Liver (tissue), 9 donors: Measurements from ENCODE around the gene CA6. TPM values are rescaled to one million over a fixed set of nuclear protein-coding genes. Genes with fewer than 3 reads are reported as not detected.

Experiments used
- DNase-seq: peaks from one replicate; pipeline ENCODE4 v3.0.0-alpha.2; 2017; ENCODE audit warnings: low spot score
- H3K27ac ChIP-seq, 2 donors: one replicate each; pipeline ENCODE4 v1.7.0; 2013; ENCODE audit warnings: inconsistent platforms in 2 of 2, low read length in 2 of 2, control low read depth in 1 of 2, low read depth in 1 of 2, mild to moderate bottlenecking in 1 of 2
- H3K27me3 ChIP-seq, 4 donors: one replicate each; pipeline versions ENCODE4 v1.6.1 to v1.7.0; 2013; ENCODE audit warnings: low read length in 3 of 4, inconsistent platforms in 1 of 4, mild to moderate bottlenecking in 1 of 4, moderate library complexity in 1 of 4; ENCODE audit not compliant: control insufficient read depth in 4 of 4, insufficient read depth in 4 of 4
- H3K36me3 ChIP-seq, 4 donors: one replicate each; pipeline versions ENCODE4 v1.6.1 to v1.7.0; 2013; ENCODE audit warnings: low read length in 3 of 4, mild to moderate bottlenecking in 3 of 4, low read depth in 1 of 4, moderate library complexity in 1 of 4; ENCODE audit not compliant: control insufficient read depth in 4 of 4, insufficient read depth in 3 of 4
- H3K4me1 ChIP-seq, 4 donors: one replicate each; pipeline versions ENCODE4 v1.6.1 to v1.7.0; 2013; ENCODE audit warnings: low read length in 3 of 4, mild to moderate bottlenecking in 3 of 4, moderate library complexity in 1 of 4; ENCODE audit not compliant: control insufficient read depth in 4 of 4, insufficient read depth in 4 of 4
- H3K4me3 ChIP-seq, 3 donors: one replicate each; pipeline versions ENCODE4 v1.6.1 to v1.7.0; 2013; ENCODE audit warnings: low read length in 3 of 3, control low read depth in 1 of 3, low read depth in 1 of 3, mild to moderate bottlenecking in 1 of 3
- H3K9ac ChIP-seq, 2 donors: one replicate each; pipeline ENCODE4 v1.7.0; 2013; ENCODE audit warnings: low read length in 2 of 2, mild to moderate bottlenecking in 2 of 2, moderate library complexity in 2 of 2, control low read depth in 1 of 2, low read depth in 1 of 2
- H3K9me3 ChIP-seq, 4 donors: one replicate each; pipeline versions ENCODE4 v1.6.1 to v1.7.0; 2013; ENCODE audit warnings: low read length in 3 of 4; ENCODE audit not compliant: control insufficient read depth in 4 of 4
- CTCF ChIP-seq: fragments of 150-350 bp; IDR thresholded peaks from 2 replicates; pipeline ENCODE4 v1.5.1; 2017; ENCODE audit warnings: improper control_type of control experiment, low read depth, low read length; ENCODE audit not compliant: missing input control
- FOXA1 ChIP-seq: IDR thresholded peaks from 2 replicates; pipeline ENCODE4 v1.6.1; 2016; ENCODE audit warnings: antibody characterized with exemption
- FOXA2 ChIP-seq: IDR thresholded peaks from 2 replicates; pipeline ENCODE4 v1.6.1; 2016; ENCODE audit warnings: antibody characterized with exemption
- GABPA ChIP-seq, 2 donors: IDR thresholded peaks in 1 of 2; conservative IDR thresholded peaks in 1 of 2; 2 replicates each; pipeline ENCODE4 v1.6.1; 2016; ENCODE audit warnings: antibody characterized with exemption in 2 of 2, mild to moderate bottlenecking in 1 of 2, moderate library complexity in 1 of 2
- HNF4A ChIP-seq, 2 donors: conservative IDR thresholded peaks; 2 replicates each; pipeline ENCODE4 v1.6.1; 2016; ENCODE audit warnings: antibody characterized with exemption in 2 of 2, mild to moderate bottlenecking in 2 of 2
- HNF4G ChIP-seq: IDR thresholded peaks from 2 replicates; pipeline ENCODE4 v1.6.1; 2016; ENCODE audit warnings: antibody characterized with exemption
- NR2F2 ChIP-seq: IDR thresholded peaks from 2 replicates; pipeline ENCODE4 v1.6.1; 2016; ENCODE audit warnings: antibody characterized with exemption
- RAD21 ChIP-seq, 2 donors: IDR thresholded peaks; 2 replicates each; pipeline ENCODE4 v1.6.1; 2016; ENCODE audit warnings: antibody characterized with exemption in 2 of 2, mild to moderate bottlenecking in 2 of 2
- RXRA ChIP-seq, 2 donors: IDR thresholded peaks; 2 replicates each; pipeline ENCODE4 v1.6.1; 2017 to 2018; ENCODE audit warnings: antibody characterized with exemption in 2 of 2, mild to moderate bottlenecking in 1 of 2
- SP1 ChIP-seq: IDR thresholded peaks from 2 replicates; pipeline ENCODE4 v1.6.1; 2018; ENCODE audit warnings: antibody characterized with exemption, mild to moderate bottlenecking
- TAF1 ChIP-seq: conservative IDR thresholded peaks from 2 replicates; pipeline ENCODE4 v1.6.1; 2016; ENCODE audit warnings: antibody characterized with exemption, mild to moderate bottlenecking
- YY1 ChIP-seq: IDR thresholded peaks from 2 replicates; pipeline ENCODE4 v1.6.1; 2016; ENCODE audit warnings: antibody characterized with exemption, mild to moderate bottlenecking
- ZBTB33 ChIP-seq: IDR thresholded peaks from 2 replicates; pipeline ENCODE4 v1.6.1; 2016; ENCODE audit warnings: antibody characterized with exemption
- WGBS: extraction: QIAGEN DNeasy Blood & Tissue Kit; methylation state at CpG from one replicate; pipeline ENCODE4 v1.1.7; 2013; 5-methylcytosine and 5-hydroxymethylcytosine counted together
- polyA plus RNA-seq, 2 donors: library from polyadenylated mRNA; stranded (reverse) in 1 of 2; unstranded in 1 of 2; fragments of 200-250 nt in 1 of 2; fragments of >200 nt in 1 of 2; fragmentation: Nextera tagmentation in 1 of 2; extraction: Ambion mirVana in 1 of 2; gene quantifications; one replicate each; pipeline versions ENCODE4 v1.2.1 to v1.2.3, GENCODE V29; 2013 to 2015
- total RNA-seq, 2 donors: library from RNA; depleted of rRNA; stranded (reverse); fragments of >200 nt; gene quantifications; one replicate each; pipeline ENCODE4 v1.2.3, GENCODE V29; 2014
- TF ChIP-seq, protein P1 (sequence below): IDR thresholded peaks from 2 replicates; pipeline ENCODE4 v1.6.1; 2016; ENCODE audit warnings: antibody characterized with exemption
- TF ChIP-seq, protein P2 (sequence below): IDR thresholded peaks from 2 replicates; pipeline ENCODE4 v1.6.1; 2016; ENCODE audit warnings: antibody characterized with exemption
- donor health status: healthy.
- donor health status: healthy.
- donor health status: healthy.
- donor health status: healthy.
- donor health status: healthy.

CA6 gene
- total and polyA plus RNA-seq, 4 donors: not detected

GRCh38 chr1:8908388-8909151 lies 37.1 kb upstream of the CA6 start:
- Histone ChIP-seq H3K4me1 (no peaks in the 10 kb centered on the region), H3K9me3 (no peaks in the 10 kb centered on the region), H3K9ac (no peak overlapping the region), H3K27me3 (no peaks in the 10 kb centered on the region), H3K4me3 (no peak overlapping the region), H3K27ac (no peak overlapping the region), H3K36me3 (no peaks in the 10 kb centered on the region)
- DNase-seq: no peak
- WGBS: 70% methylated on average over 18 of the region's 18 CpGs
- TF ChIP-seq RAD21 (IDR thresholded peaks at IDR 0.05) (no peak), HNF4G (no peak), ZBTB33 (no peak), TAF1 (no peak), FOXA2 (no peak), HNF4A (conservative IDR thresholded peaks at IDR 0.05) (no peak), RXRA (IDR thresholded peaks at IDR 0.05) (no peak)
- TF ChIP-seq, protein P1, sequence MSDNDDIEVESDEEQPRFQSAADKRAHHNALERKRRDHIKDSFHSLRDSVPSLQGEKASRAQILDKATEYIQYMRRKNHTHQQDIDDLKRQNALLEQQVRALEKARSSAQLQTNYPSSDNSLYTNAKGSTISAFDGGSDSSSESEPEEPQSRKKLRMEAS: no peak

GRCh38 chr1:8910331-8910730 lies 35.3 kb upstream of the CA6 start:
- Histone ChIP-seq H3K4me1 (no peaks in the 10 kb centered on the region), H3K36me3 (no peaks in the 10 kb centered on the region), H3K27me3 (no peaks in the 10 kb centered on the region), H3K9ac (no peak overlapping the region), H3K9me3 (no peaks in the 10 kb centered on the region), H3K4me3 (no peak overlapping the region), H3K27ac (no peak overlapping the region)
- TF ChIP-seq FOXA2: no peak
- no peak for DNase-seq
- WGBS: 81% methylated on average over 3 of the region's 3 CpGs

DNA sequence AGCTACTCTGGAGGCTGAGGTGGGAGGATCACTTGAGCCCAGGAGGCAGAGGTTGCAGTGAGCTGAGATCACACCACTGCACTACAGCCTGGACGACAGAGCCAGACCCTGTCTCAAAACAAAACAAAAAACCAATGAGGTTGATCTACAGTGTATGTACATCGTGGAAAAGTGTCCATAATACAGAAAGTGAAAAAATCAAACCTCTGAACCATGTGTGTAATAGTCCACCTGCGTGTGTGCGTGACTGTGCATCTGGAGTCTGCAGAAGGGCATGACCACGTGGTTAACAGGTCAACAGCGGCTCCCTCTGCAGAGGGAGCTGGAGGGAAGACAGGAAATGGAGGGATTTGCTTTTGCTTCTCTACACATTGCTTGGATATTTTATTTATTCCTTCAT lies 34.8 kb upstream of the CA6 start:
- H3K27ac ChIP-seq: no peak overlapping the region
- H3K4me1 ChIP-seq: no peaks in the 10 kb centered on the region
- 72% methylated on average over 6 of the region's 6 CpGs for WGBS
- no peak for DNase-seq
- no peak overlapping the region for H3K4me3 ChIP-seq
- H3K36me3 ChIP-seq: no peaks in the 10 kb centered on the region
- no peak overlapping the region for H3K9ac ChIP-seq
- TF ChIP-seq RXRA (IDR thresholded peaks at IDR 0.05): no peak
- TF ChIP-seq HNF4G: no peak
- no peak for TF ChIP-seq TAF1
- no peak for TF ChIP-seq SP1
- TF ChIP-seq, protein P1: no peak
- no peak for TF ChIP-seq NR2F2
- TF ChIP-seq YY1: no peak
- TF ChIP-seq FOXA1: no peak
- TF ChIP-seq GABPA (IDR thresholded peaks at IDR 0.05 in 1 of 2, conservative IDR thresholded peaks at IDR 0.05 in 1 of 2): no peak
- TF ChIP-seq HNF4A (conservative IDR thresholded peaks at IDR 0.05): no peak
- no peak for TF ChIP-seq RAD21 (IDR thresholded peaks at IDR 0.05)
- TF ChIP-seq, protein P2, sequence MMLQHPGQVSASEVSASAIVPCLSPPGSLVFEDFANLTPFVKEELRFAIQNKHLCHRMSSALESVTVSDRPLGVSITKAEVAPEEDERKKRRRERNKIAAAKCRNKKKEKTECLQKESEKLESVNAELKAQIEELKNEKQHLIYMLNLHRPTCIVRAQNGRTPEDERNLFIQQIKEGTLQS: no peak
- no peak for TF ChIP-seq CTCF
- TF ChIP-seq ZBTB33: no peak
- TF ChIP-seq FOXA2: no peak
- H3K9me3 ChIP-seq: no peaks in the 10 kb centered on the region
- H3K27me3 ChIP-seq: no peaks in the 10 kb centered on the region
